H1 (cell line): Measurements from ENCODE around the gene CPT1A. TPM values are rescaled to one million over a fixed set of nuclear protein-coding genes. Genes with fewer than 3 reads are reported as not detected.

ENCODE experiments used
- CTCF ChIA-PET: fragments of 300-600 bp; sonication (Branson Sonifier 250); formaldehyde crosslinking; loops from one replicate; lab custom pipeline; 2021; ENCODE audit not compliant: partially characterized antibody; lab: Charles Lee
- POLR2A ChIA-PET: fragments of 300-600 bp; sonication (Branson Sonifier 250); formaldehyde crosslinking; loops from one replicate; lab custom pipeline; 2021; ENCODE audit warnings: inconsistent platforms; ENCODE audit not compliant: partially characterized antibody; lab: Charles Lee
- DNase-seq, 2 experiments: peaks; one replicate each; pipeline versions ENCODE4 v3.0.0 to v3.0.0-alpha.2; 2010 to 2022; ENCODE audit warnings: low spot score in 2 of 2, low read depth in 1 of 2, mixed read lengths in 1 of 2
- FAIRE-seq: peaks from 2 replicates; lab custom pipeline; 2011; peaks lifted over from hg19 to GRCh38; lab: Jason Lieb, UNC
- H2AFZ ChIP-seq: 2 replicates; pipeline ENCODE4 v1.8.1; 2012; ENCODE audit warnings: low read length, inconsistent platforms
- H2AK5ac ChIP-seq: 2 replicates; pipeline ENCODE4 v1.6.1; 2013; ENCODE audit warnings: low read depth, low read length
- H2BK120ac ChIP-seq: replicated peaks from 2 replicates; pipeline ENCODE3; 2013; ENCODE audit warnings: low read depth, low read length, inconsistent platforms
- H2BK12ac ChIP-seq: 2 replicates; pipeline ENCODE4 v1.6.1; 2013; ENCODE audit warnings: low read depth, low read length
- H2BK15ac ChIP-seq: 2 replicates; pipeline ENCODE4 v1.6.1; 2013; ENCODE audit warnings: low read length
- H2BK20ac ChIP-seq: 2 replicates; pipeline ENCODE4 v1.6.1; 2013; ENCODE audit warnings: low read length
- H2BK5ac ChIP-seq: 2 replicates; pipeline ENCODE4 v1.6.1; 2013; ENCODE audit warnings: low read depth, low read length
- H3K14ac ChIP-seq: 2 replicates; pipeline ENCODE4 v1.6.1; 2013; ENCODE audit warnings: inconsistent platforms; ENCODE audit not compliant: insufficient read length
- H3K18ac ChIP-seq: 2 replicates; pipeline ENCODE4 v1.6.1; 2013; ENCODE audit warnings: low read length; ENCODE audit errors: extremely low read depth
- H3K23ac ChIP-seq: 2 replicates; pipeline ENCODE4 v1.6.1; 2013; ENCODE audit warnings: inconsistent platforms; ENCODE audit not compliant: insufficient read length
- H3K23me2 ChIP-seq: 2 replicates; pipeline ENCODE4 v1.6.1; 2013; ENCODE audit warnings: low read depth, low read length
- H3K27ac ChIP-seq: 2 replicates; pipeline ENCODE4 v1.6.1; 2011; ENCODE audit warnings: low read depth, low read length, inconsistent platforms
- H3K27me3 ChIP-seq, 4 experiments: replicated peaks in 1 of 4; 1 replicate in 1 of 4; 2 replicates in 3 of 4; pipeline versions ENCODE4 v1.6.1 to v1.8.1; 2011 to 2013; ENCODE audit warnings: low read length in 3 of 4, mild to moderate bottlenecking in 3 of 4, inconsistent platforms in 2 of 4, mixed read lengths in 2 of 4, moderate library complexity in 1 of 4; ENCODE audit not compliant: control insufficient read depth in 3 of 4, insufficient read depth in 3 of 4; ENCODE audit errors: extremely low read depth in 1 of 4
- H3K36me3 ChIP-seq, 4 experiments: 2 replicates each; pipeline versions ENCODE4 v1.6.1 to v1.8.1; 2011 to 2013; ENCODE audit warnings: mild to moderate bottlenecking in 4 of 4, low read length in 3 of 4, moderate library complexity in 2 of 4, control low read depth in 1 of 4, inconsistent platforms in 1 of 4; ENCODE audit not compliant: insufficient read depth in 4 of 4, control insufficient read depth in 2 of 4
- H3K4ac ChIP-seq: replicated peaks from 2 replicates; pipeline ENCODE3; 2013; ENCODE audit warnings: low read length, low read depth, mixed read lengths, inconsistent platforms; ENCODE audit not compliant: insufficient read length
- H3K4me1 ChIP-seq, 4 experiments: replicated peaks in 1 of 4; 1 replicate in 1 of 4; 2 replicates in 3 of 4; pipeline versions ENCODE4 v1.6.1 to v1.8.1; 2011 to 2013; ENCODE audit warnings: low read length in 3 of 4, inconsistent platforms in 2 of 4, mixed read lengths in 1 of 4; ENCODE audit not compliant: insufficient read depth in 4 of 4, control insufficient read depth in 3 of 4
- H3K4me2 ChIP-seq, 2 experiments: 2 replicates each; pipeline versions ENCODE4 v1.6.1 to v1.8.1; 2011 to 2013; ENCODE audit warnings: low read depth in 2 of 2, low read length in 2 of 2, control low read depth in 1 of 2, inconsistent platforms in 1 of 2, mild to moderate bottlenecking in 1 of 2; ENCODE audit not compliant: insufficient read depth in 1 of 2
- H3K4me3 ChIP-seq, 4 experiments: fragments of 200-600, 300-600 bp in 1 of 4; sonication (generic), shearing (Covaris generic), sonication (Bioruptor Twin) in 1 of 4; 2 replicates each; pipeline versions ENCODE4 v1.5.1 to v1.8.1; 2011 to 2016; ENCODE audit warnings: low read length in 4 of 4, low read depth in 3 of 4, control low read depth in 2 of 4, inconsistent platforms in 2 of 4, mild to moderate bottlenecking in 2 of 4, mixed read lengths in 1 of 4, moderate library complexity in 1 of 4; ENCODE audit not compliant: insufficient read depth in 2 of 4; ENCODE audit errors: extremely low read depth in 1 of 4
- H3K56ac ChIP-seq: replicated peaks from 2 replicates; pipeline ENCODE3; 2013; ENCODE audit warnings: low read depth, mild to moderate bottlenecking, mixed read lengths, low read length, inconsistent platforms; ENCODE audit not compliant: insufficient read length
- H3K79me1 ChIP-seq: 2 replicates; pipeline ENCODE4 v1.6.1; 2013; ENCODE audit warnings: low read depth, low read length, control low read depth
- H3K79me2 ChIP-seq, 2 experiments: 2 replicates each; pipeline versions ENCODE4 v1.6.1 to v1.8.1; 2012 to 2013; ENCODE audit warnings: low read length in 2 of 2, mild to moderate bottlenecking in 2 of 2, inconsistent platforms in 1 of 2; ENCODE audit not compliant: insufficient read depth in 2 of 2, control insufficient read depth in 1 of 2
- H3K9ac ChIP-seq, 4 experiments: replicated peaks in 1 of 4; 1 replicate in 1 of 4; 2 replicates in 3 of 4; pipeline versions ENCODE4 v1.6.1 to v1.8.1; 2011 to 2013; ENCODE audit warnings: low read depth in 3 of 4, low read length in 3 of 4, control low read depth in 2 of 4, mild to moderate bottlenecking in 2 of 4, moderate library complexity in 2 of 4, inconsistent platforms in 1 of 4; ENCODE audit errors: extremely low read depth in 1 of 4
- H3K9me3 ChIP-seq, 2 experiments: 2 replicates each; pipeline versions ENCODE4 v1.6.1 to v1.8.1; 2012 to 2013; ENCODE audit warnings: mild to moderate bottlenecking in 2 of 2, moderate library complexity in 2 of 2, control low read depth in 1 of 2, inconsistent platforms in 1 of 2, low read depth in 1 of 2, low read length in 1 of 2, mixed read lengths in 1 of 2; ENCODE audit not compliant: insufficient read depth in 2 of 2
- H4K20me1 ChIP-seq, 2 experiments: replicated peaks in 1 of 2; 2 replicates each; pipeline versions ENCODE3 to v1.8.1; 2011 to 2013; ENCODE audit warnings: inconsistent platforms in 2 of 2, low read length in 2 of 2, mild to moderate bottlenecking in 1 of 2; ENCODE audit not compliant: insufficient read depth in 2 of 2, control insufficient read depth in 1 of 2
- H4K5ac ChIP-seq: 2 replicates; pipeline ENCODE4 v1.6.1; 2013; ENCODE audit warnings: low read length, low read depth, mixed read lengths, inconsistent platforms; ENCODE audit not compliant: insufficient read length
- H4K8ac ChIP-seq: 2 replicates; pipeline ENCODE4 v1.8.0; 2013; ENCODE audit warnings: mild to moderate bottlenecking, moderate library complexity, low read length, inconsistent platforms; ENCODE audit not compliant: insufficient read depth; ENCODE audit errors: extremely low read depth
- H4K91ac ChIP-seq: replicated peaks from 2 replicates; pipeline ENCODE3; 2013; ENCODE audit warnings: low read length, mixed read lengths, inconsistent platforms; ENCODE audit not compliant: insufficient read length
- ASH2L ChIP-seq: fragments of 200-600, 300-600 bp; sonication (generic); IDR thresholded peaks from one replicate; pipeline ENCODE4 v1.7.1; 2017; ENCODE audit warnings: low read length
- HDAC6 ChIP-seq: IDR thresholded peaks from one replicate; pipeline ENCODE4 v1.7.1; 2012; ENCODE audit warnings: low read depth, mild to moderate bottlenecking, inconsistent platforms, low read length, moderate library complexity
- JUND ChIP-seq: IDR thresholded peaks from 2 replicates; pipeline ENCODE4 v1.6.1; 2011; ENCODE audit warnings: mild to moderate bottlenecking, improper control_type of control experiment, low read length
- NANOG ChIP-seq: IDR thresholded peaks from 2 replicates; pipeline ENCODE4 v1.6.1; 2011; ENCODE audit warnings: low read length, low read depth, mild to moderate bottlenecking, inconsistent platforms; ENCODE audit not compliant: insufficient read depth, poor library complexity, severe bottlenecking
- SRF ChIP-seq: IDR thresholded peaks from 2 replicates; pipeline ENCODE4 v1.6.1; 2011; ENCODE audit warnings: mild to moderate bottlenecking, low read depth, low read length, moderate library complexity
- TAF1 ChIP-seq: IDR thresholded peaks from 2 replicates; pipeline ENCODE4 v1.6.1; 2011; ENCODE audit warnings: mild to moderate bottlenecking, low read depth, low read length
- ZNF274 ChIP-seq: IDR thresholded peaks from 2 replicates; pipeline ENCODE4 v1.7.0; 2012; ENCODE audit warnings: low read length, borderline replicate concordance; ENCODE audit errors: extremely low read depth
- WGBS, 2 experiments: shearing (Covaris generic) in 1 of 2; methylation state at CpG; one replicate each; pipeline versions ENCODE4 v1.1.6 to v1.1.7; 2013 to 2015; ENCODE audit warnings: low lambda C conversion rate in 2 of 2, mixed read lengths in 2 of 2, inconsistent platforms in 1 of 2, low coverage in 1 of 2, missing lambda C conversion rate in 1 of 2; ENCODE audit not compliant: insufficient replicate concordance in 2 of 2, insufficient coverage in 1 of 2, insufficient read length in 1 of 2; ENCODE audit errors: extremely low coverage in 1 of 2, missing lambda C conversion rate in 1 of 2; 5-methylcytosine and 5-hydroxymethylcytosine counted together
- polyA plus RNA-seq, 7 experiments: library from polyadenylated mRNA; depleted of rRNA in 3 of 7; stranded (reverse) in 5 of 7; unstranded in 2 of 7; fragments of >200 nt in 5 of 7; fragments of 200-250 nt in 2 of 7; gene quantifications; 1 replicate in 5 of 7; 2 replicates in 1 of 7; 4 replicates in 1 of 7; pipeline versions ENCODE4 v1.2.1 to v1.2.3, GENCODE V29; 2011 to 2013; ENCODE audit warnings: missing spikeins in 2 of 7, mixed read lengths in 2 of 7
- total RNA-seq: library from RNA; stranded (reverse); fragmentation: NEBNext Ultra II Directional; extraction: Animal tissue kit (Norgen Biotek cat#: 25700); gene quantifications from 2 replicates; pipeline ENCODE4 v1.2.1, GENCODE V29; 2021

CPT1A gene
- total and polyA plus RNA-seq, 2 of the 8 experiments (the other 6 are each of a cell fraction or from before 2014, with no cell fraction given) = 2.9 to 12.2 TPM

DNA sequence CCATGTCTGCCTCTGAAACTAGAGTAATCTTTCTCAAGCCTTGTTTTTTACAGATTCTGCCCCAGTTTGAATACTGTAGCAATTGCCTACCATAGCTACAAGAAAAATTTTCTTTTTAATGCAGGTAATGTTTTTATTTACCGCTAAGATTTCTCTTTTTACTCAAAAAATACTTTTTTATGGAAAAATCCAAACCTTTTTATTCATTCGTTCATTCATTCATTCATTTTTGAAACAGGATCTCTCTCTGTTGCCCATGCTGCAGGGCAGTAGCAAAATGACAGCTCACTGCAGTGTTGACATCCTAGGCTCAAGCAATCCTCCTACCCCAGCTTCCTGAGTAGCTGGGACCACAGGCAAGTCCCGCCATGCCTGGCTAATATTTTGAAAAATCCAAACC lies 2.7 kb upstream of the CPT1A start:
- Histone ChIP-seq H3K27me3 (peaks cover 27 to 65% (median 53%) of the 10 kb centered on the region in 4 experiments), H3K18ac (no peak overlapping the region), H2BK120ac (no peak overlapping the region), H3K36me3 (no peaks in the 10 kb centered on the region), H3K79me2 (no peaks in the 10 kb centered on the region), H3K79me1 (no peaks in the 10 kb centered on the region), H4K91ac (no peak overlapping the region), H2BK15ac (no peak overlapping the region), H3K23me2 (peaks cover 22% of the 10 kb centered on the region; the same call in 1 of the 2 replicates), H4K20me1 (peaks cover 2 to 5% of the 10 kb centered on the region in 2 experiments), H2BK12ac (no peak overlapping the region), H4K8ac (no peak overlapping the region), H3K56ac (no peak overlapping the region), H3K4me2 (peak overlapping the region; percentile 46 to 75), H2AFZ (no peak overlapping the region), H3K14ac (no peak overlapping the region), H3K4ac (no peak overlapping the region), H2AK5ac (no peak overlapping the region), H2BK5ac (no peak overlapping the region), H3K4me1 (peaks cover 3 to 11% (median 7%) of the 10 kb centered on the region in 4 experiments; a peak in 6 of 7 replicates), H3K4me3 (peak overlapping the region in 3 of 4 experiments; percentile 20 to 55 (median 36); a peak in 5 of 8 replicates), H3K9ac (no peak overlapping the region), H3K9me3 (no peaks in the 10 kb centered on the region), H3K27ac (no peak overlapping the region), H4K5ac (no peak overlapping the region), H3K23ac (no peak overlapping the region), H2BK20ac (no peak overlapping the region)
- WGBS, 2 experiments = 65% methylated on average over 3 of the region's 3 CpGs; no CpG with 5 or more reads in 1 of the 2 experiments
- FAIRE-seq (no peak), DNase-seq (no peak)
- ChIA-PET CTCF (interaction anchor here (0.7 to 3.4 kb wide), 11 partner anchors 8 to 459 kb away, joined by 3 to 11 read pairs (median 3); no protein-coding TSS in a partner anchor), POLR2A (interaction anchor here (0.6 to 3.2 kb wide), 6 partner anchors 10 to 158 kb away, joined by 3 to 11 read pairs (median 3); no protein-coding TSS in a partner anchor)
- TF ChIP-seq HDAC6 (no peak), JUND (no peak), NANOG (no peak), SRF (no peak), ASH2L (no peak), TAF1 (no peak), ZNF274 (no peak)
